HG03280 (cell line): ENCODE data around the gene NOA1.
"Not testable (repeated sequence)": the region's sequence is repeated elsewhere in the genome, so short reads cannot be mapped to it uniquely, and the experiment has no call there.

Experiments
- ATAC-seq: cut with Tn5 transposase; IDR thresholded peaks from one replicate; pipeline ENCODE4 v1.9.1; 2021; ENCODE audit warnings: mild to moderate bottlenecking, moderate library complexity; ENCODE audit not compliant: unreplicated experiment

The NOA1 gene

DNA sequence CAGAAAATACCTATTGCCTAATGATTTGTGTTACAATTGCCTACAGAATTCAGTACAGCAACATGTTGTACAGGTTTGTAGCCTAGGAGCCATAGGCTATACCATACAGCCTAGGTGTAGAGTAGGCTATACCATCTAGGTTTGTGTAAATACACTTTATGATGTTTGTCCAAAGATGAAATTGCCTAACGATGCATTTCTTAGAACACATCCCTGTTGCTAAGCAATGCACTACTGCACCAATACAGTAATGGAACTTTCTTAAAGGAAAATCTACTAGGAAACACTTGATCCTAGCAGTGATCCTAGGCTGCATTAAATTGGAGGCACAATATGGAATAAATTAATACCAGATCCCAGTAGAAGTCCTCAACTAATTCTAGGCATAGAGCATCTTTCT, 18.3 kb downstream of the NOA1 start:
- ATAC-seq: no peak

DNA sequence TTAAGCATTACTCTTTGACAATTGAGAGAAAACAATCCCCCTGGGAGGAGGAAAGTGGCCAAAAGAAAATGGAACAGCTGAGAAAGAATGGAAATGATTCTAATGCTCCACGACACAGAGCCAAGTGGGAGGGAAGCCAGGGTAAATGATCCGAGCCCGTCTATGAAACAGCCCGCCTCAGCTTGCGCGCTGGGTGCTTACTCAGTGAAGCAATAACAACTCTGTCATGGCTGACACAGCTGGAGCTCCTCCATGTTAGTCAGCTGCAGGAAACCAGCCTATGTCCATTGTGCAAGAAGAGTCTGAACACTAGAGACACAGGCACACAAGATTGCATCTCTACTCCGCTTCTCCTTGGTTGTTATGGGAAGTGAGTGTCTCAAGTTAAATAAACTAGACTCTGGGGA, 19.3 kb downstream of the NOA1 start:
- ATAC-seq: no peak

DNA sequence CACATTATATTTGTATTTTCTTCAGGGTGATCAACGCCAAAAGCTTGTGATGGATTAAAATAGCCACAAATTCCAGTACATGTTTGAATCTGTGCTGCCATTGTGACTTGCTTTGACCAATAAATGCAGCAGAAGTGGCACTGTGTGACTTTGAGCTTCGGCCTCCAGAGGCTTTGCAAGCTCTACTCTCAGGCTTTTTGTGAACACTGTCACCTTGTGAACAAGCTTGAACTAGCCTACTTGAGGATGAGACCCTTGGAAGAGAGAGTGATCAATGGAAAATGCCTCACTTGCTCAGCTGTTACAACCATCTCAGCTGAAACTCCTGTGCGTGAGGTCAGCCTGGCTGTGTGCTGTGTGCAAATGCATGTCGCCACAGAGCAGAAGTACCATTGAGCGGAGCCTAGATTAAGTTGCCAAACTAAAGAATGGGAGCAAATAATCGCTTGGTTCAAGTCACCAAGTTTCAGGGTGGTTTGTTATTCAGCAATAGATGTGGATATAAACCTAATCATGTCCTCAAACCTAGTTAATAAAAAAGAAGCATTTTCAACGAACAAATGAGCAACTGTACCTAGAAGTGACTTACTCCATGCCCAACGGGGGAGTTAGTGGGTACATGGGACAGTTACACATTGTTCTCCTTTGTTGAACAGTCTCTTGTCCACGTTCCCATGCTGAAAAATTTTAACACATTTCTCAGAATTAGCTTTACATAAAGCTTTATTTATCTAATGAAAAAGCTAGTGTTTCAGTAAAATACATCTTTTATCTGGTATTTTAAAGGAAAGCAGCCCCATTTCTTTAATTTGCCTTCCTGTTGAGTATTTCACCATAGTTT, 23.5 kb downstream of the NOA1 start:
- no peak for ATAC-seq

DNA sequence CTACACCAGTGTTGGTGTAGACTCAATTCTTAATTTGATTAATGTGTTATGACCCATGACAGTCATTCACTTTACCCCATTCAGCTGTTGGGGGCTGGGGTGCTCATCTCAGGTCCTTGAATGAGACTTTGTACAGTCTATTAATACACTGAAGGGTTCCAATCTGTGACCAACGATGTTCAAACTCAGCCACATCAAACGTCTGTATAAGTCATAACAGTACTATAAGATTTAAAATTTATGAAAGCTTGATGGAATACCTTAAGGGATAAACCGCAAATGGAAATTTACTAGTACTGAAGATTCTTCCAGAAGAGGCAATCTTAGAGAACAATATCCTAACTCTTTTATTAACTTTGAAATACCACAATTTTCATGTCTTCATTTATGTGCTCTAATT, 36.0 kb downstream of the NOA1 start:
- ATAC-seq: no peak

DNA sequence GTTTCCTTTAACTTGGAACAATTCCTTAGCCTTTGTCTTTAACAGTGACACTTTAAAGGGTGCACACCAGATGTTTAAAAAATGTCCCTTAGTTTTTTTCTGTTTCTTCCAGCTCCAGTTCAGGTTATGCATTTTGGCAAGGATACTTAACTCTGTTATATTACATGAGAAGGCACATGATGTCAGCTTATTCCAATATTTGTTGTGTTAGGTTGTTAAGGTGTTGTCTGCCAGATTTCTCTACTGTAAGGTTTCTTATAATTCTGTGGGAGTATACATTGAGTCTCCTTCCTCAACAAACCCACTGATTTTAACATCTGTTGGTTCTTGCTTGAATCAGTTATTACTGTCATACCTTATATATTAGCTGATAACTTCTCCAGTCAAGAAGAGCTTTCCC, 36.4 kb downstream of the NOA1 start:
- ATAC-seq: no peak

DNA sequence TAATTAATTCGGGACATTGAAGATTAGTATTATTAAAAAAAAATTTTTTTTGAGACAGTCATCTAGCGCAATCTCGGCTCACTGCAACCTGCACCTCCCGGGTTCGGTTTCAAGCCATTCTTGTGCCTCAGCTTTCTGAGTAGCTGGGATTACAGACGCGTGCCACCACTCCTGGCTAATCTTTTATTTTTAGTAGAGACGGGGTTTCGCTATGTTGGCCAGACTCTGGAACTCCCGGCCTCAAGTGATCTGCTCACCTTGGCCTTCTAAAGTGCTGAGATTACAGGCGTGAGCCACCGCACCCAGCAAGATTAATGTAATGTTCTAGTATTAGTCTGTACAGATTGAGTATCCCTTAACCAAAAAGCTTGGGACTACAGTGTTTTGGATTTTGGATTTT, 37.0 kb downstream of the NOA1 start:
- ATAC-seq: no peak

DNA sequence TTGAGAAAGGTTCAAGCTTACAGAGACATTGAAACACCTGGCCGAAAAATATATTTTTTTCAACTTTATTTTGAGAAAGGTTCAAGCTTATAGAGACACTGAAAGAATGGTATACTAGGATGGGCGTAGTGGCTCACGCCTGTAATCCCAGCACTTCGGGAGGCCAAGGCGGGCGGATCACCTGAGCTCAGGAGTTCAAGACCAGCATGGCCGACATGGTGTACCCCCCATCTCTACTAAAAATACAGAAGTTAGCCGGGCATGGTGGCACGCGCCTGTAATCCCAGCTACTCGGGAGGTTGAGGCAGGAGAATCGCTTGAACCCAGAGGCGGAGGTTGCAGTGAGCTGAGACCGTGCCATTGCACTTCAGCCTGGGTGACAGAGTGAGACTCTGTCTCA, 37.6 kb downstream of the NOA1 start:
- ATAC-seq: not testable (repeated sequence)

DNA sequence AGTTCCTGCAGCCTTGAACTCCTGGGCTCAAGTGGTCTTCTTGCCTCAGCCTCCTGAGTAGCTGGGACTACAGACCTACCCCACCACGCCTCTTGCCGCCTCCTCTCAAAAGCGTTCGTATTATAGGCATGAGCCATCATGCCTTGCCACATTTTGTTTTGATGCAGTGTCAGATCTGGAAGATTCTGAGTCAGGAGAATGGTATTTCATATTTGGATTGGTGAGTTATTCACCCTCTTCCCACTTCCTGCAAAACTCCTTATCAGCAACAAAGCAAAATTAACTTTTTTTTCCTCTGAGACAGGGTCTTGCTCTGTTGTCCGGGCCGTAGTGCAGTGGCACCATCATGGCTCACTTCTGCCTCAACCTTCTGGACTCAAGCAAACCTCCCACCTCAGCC, 40.1 kb downstream of the NOA1 start:
- ATAC-seq: no peak

DNA sequence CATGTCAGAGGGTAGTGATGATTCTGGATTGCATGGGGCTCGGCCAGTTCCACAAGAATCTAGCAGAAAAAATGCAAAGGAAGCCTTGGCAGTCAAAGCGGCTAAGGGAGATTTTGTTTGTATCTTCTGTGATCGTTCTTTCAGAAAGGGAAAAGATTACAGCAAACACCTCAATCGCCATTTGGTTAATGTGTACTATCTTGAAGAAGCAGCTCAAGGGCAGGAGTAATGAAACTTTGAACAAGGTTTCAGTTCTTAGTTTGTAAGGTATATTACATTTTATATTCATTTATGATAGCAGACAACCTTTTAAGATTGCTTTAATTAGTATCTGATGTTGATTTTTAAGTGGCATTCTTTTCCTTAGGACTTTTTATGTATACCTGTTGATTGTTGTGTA, 45.5 kb downstream of the NOA1 start:
- no peak for ATAC-seq

DNA sequence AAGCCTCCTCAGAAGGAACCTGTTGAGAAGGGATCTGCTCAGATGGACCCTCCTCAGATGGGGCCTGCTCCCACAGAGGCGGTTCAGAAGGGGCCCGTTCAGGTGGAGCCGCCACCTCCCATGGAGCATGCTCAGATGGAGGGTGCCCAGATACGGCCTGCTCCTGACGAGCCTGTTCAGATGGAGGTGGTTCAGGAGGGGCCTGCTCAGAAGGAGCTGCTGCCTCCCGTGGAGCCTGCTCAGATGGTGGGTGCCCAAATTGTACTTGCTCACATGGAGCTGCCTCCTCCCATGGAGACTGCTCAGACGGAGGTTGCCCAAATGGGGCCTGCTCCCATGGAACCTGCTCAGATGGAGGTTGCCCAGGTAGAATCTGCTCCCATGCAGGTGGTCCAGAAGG, 46.8 kb downstream of the NOA1 start:
- no peak for ATAC-seq

DNA sequence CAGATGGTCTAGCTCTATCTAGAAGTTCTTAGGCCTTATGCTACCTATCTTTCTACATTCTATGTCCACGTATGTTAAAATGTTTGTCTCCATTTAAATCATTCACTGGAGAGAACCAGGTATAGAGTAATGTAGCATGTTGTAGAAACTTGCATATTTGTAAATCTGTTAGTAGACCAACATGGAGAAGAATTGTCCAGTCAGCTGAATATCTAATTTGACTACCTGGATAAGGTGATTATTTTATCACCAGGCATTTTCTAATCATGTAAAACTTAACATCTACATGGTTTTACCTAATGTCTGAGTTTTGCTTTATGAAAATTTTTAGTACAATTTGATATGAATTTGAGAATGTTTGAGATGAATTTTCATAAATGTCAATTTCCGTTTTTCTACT, 50.2 kb downstream of the NOA1 start:
- ATAC-seq: no peak

DNA sequence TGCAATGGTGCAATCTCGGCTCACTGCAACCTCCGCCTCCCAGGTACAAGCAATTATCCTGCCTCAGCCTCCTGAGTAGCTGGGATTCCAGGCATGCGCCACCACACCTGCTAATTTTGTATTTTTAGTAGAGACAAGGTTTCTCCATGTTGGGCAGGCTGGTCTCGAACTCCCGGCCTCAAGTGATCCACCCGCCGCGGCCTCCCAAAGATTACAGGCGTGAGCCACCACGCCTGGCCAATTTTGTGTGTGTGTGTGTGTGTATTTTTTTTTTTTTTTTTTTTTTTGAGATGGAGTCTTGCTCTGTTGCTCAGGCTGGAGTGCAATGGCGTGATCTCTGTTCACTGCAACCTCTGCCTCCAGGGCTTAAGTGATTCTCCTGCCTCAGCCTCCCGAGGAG, 62.4 kb downstream of the NOA1 start:
- not testable (repeated sequence) for ATAC-seq

DNA sequence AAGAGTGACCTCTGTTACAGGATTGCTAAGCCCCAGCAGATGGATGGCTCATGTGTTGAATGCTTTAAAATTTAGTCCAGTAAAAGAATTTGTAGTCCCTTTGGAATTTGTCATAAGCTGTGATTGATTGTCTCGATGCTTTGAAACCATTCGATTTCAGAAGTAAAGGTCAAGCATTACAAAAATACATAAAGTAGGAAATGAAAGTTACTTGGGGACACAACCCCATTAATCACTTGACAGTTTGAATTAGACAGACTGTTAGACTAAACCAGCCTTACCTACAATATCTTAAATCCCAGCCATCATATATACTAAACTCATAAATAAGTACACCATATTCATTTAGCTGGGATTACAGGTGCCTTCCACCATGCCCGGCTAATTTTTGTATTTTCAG, 63.1 kb downstream of the NOA1 start:
- no peak for ATAC-seq
